ENCODE results near the gene NPAT.

Gene NPAT

DNA sequence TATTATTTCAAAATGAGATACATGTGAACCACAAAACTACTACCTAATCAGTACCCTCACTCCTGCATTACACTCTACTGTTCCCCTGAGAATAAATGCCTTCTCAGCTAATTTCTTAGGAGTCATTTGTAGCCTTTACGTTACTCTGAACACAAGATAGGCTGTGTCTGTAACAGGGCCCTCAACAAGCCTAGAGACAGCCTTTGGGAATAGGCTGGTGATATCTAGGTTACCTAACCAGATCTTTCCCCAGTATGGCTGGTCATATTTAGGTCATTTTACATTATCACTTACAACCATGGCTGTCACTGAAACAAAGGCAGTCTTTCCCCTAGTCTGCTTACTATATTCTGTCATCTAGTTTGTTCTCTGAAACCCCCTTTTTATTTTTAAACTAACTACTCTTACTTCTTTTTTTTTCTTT lies 14.6 kb upstream of the NPAT start:
- Histone ChIP-seq H3K4me1 (ENCODE audit: control insufficient read depth in 1 of 2, insufficient read depth in 2 of 2, low read length in 2 of 2) (no peaks in the 10 kb centered on the region), H3K79me1 (ENCODE audit: low read length) (no peaks in the 10 kb centered on the region), H3K14ac (ENCODE audit: low read length) (no peak overlapping the region), H2AK5ac (ENCODE audit: low read length) (no peak overlapping the region), H4K8ac (ENCODE audit: low read depth, low read length) (peak overlapping the region; percentile 29), H3K79me2 (ENCODE audit: control insufficient read depth, insufficient read depth, low read length, poor library complexity) (no peaks in the 10 kb centered on the region), H2BK12ac (ENCODE audit: low read length) (no peak overlapping the region), H4K91ac (ENCODE audit: low read depth, low read length) (no peak overlapping the region), H3K27me3 (ENCODE audit: insufficient read depth, low read length) (no peaks in the 10 kb centered on the region), H3K9ac (ENCODE audit: low read length) (no peak overlapping the region), H3K36me3 (ENCODE audit: control insufficient read depth in 1 of 2, insufficient read depth in 2 of 2, low read length in 2 of 2) (peaks cover 6% of the 10 kb centered on the region in 2 experiments), H3K27ac (ENCODE audit: low read depth, low read length) (no peak overlapping the region), H4K12ac (ENCODE audit: low read depth, low read length) (no peak overlapping the region), H3K4me3 (ENCODE audit: low read depth, low read length) (no peak overlapping the region), H3K23ac (ENCODE audit: low read length) (no peak overlapping the region), H3K9me3 (ENCODE audit: insufficient read depth, low read depth, low read length) (no peaks in the 10 kb centered on the region), H3K4ac (ENCODE audit: low read depth, low read length) (no peak overlapping the region), H3K4me2 (ENCODE audit: low read length) (no peak overlapping the region), H2BK5ac (ENCODE audit: low read depth, low read length, poor library complexity) (no peak overlapping the region), H2BK120ac (ENCODE audit: insufficient read depth, low read length, poor library complexity) (no peak overlapping the region), H3K18ac (ENCODE audit: low read length) (no peak overlapping the region), H2AFZ (ENCODE audit: insufficient read depth, low read length, poor library complexity) (no peak overlapping the region)
- no peak for DNase-seq
- WGBS (ENCODE audit: extremely low coverage, insufficient coverage, insufficient read length), result no CpG with 5 or more reads among the region's 1 CpG

DNA sequence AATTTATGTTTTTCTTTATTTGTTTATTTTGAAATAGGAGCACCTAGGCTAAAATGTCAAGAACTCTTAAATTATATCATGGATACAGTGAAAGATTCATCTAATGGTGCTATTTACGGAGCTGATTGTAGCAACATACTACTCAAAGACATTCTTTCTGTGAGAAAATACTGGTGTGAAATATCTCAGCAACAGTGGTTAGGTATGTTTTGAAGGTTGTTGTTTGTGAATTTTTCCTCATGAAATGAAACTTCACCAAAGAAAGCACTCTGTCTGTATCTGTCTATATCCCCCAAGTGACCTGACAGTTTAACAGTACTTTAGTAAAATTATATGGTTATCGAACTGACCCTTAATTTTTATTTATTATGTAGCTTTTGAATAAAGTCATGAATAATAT lies 13.2 kb upstream of the NPAT start:
- Histone ChIP-seq H2BK5ac (ENCODE audit: low read depth, low read length, poor library complexity) (no peak overlapping the region), H3K4me3 (ENCODE audit: low read depth, low read length) (no peak overlapping the region), H4K8ac (ENCODE audit: low read depth, low read length) (no peak overlapping the region), H3K27me3 (ENCODE audit: insufficient read depth, low read length) (no peaks in the 10 kb centered on the region), H3K4me1 (ENCODE audit: control insufficient read depth in 1 of 2, insufficient read depth in 2 of 2, low read length in 2 of 2) (no peaks in the 10 kb centered on the region), H3K79me1 (ENCODE audit: low read length) (no peaks in the 10 kb centered on the region), H3K27ac (ENCODE audit: low read depth, low read length) (no peak overlapping the region), H2BK120ac (ENCODE audit: insufficient read depth, low read length, poor library complexity) (no peak overlapping the region), H2AK5ac (ENCODE audit: low read length) (no peak overlapping the region), H4K12ac (ENCODE audit: low read depth, low read length) (no peak overlapping the region), H3K23ac (ENCODE audit: low read length) (no peak overlapping the region), H2AFZ (ENCODE audit: insufficient read depth, low read length, poor library complexity) (no peak overlapping the region), H3K79me2 (ENCODE audit: control insufficient read depth, insufficient read depth, low read length, poor library complexity) (no peaks in the 10 kb centered on the region), H3K9me3 (ENCODE audit: insufficient read depth, low read depth, low read length) (no peaks in the 10 kb centered on the region), H3K18ac (ENCODE audit: low read length) (no peak overlapping the region), H3K4me2 (ENCODE audit: low read length) (no peak overlapping the region), H3K4ac (ENCODE audit: low read depth, low read length) (no peak overlapping the region), H3K14ac (ENCODE audit: low read length) (no peak overlapping the region), H3K36me3 (ENCODE audit: control insufficient read depth in 1 of 2, insufficient read depth in 2 of 2, low read length in 2 of 2) (peaks cover 6% of the 10 kb centered on the region in 2 experiments), H2BK12ac (ENCODE audit: low read length) (no peak overlapping the region), H3K9ac (ENCODE audit: low read length) (no peak overlapping the region), H4K91ac (ENCODE audit: low read depth, low read length) (no peak overlapping the region)
- no peak for DNase-seq
- no CpG with 5 or more reads among the region's 2 CpGs for WGBS (ENCODE audit: extremely low coverage, insufficient coverage, insufficient read length)

DNA sequence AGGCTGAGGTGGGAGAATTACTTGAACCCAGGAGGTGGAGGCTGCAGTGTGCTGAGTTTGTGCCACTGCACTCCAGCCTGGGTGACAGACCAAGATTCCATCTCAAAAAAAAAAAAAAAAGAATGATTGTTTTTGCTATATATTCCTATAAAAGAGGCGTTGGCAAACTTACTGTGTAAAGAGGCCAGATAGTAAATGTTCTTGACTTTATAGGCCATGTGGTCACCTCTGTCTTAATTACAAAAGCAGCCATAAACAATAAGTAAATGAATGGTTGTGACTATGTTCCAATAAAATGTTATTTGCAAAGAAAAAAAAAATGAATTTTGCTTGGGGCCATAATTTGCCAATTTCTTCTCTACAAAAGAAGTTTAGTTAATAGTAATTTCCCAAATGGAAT lies 12.8 kb upstream of the NPAT start:
- Histone ChIP-seq H4K12ac (ENCODE audit: low read depth, low read length) (no peak overlapping the region), H4K8ac (ENCODE audit: low read depth, low read length) (no peak overlapping the region), H2AFZ (ENCODE audit: insufficient read depth, low read length, poor library complexity) (no peak overlapping the region), H3K27me3 (ENCODE audit: insufficient read depth, low read length) (no peaks in the 10 kb centered on the region), H3K4me2 (ENCODE audit: low read length) (no peak overlapping the region), H3K27ac (ENCODE audit: low read depth, low read length) (no peak overlapping the region), H2BK120ac (ENCODE audit: insufficient read depth, low read length, poor library complexity) (no peak overlapping the region), H3K9ac (ENCODE audit: low read length) (no peak overlapping the region), H3K36me3 (ENCODE audit: control insufficient read depth in 1 of 2, insufficient read depth in 2 of 2, low read length in 2 of 2) (peaks cover 6 to 7% of the 10 kb centered on the region in 2 experiments), H3K14ac (ENCODE audit: low read length) (no peak overlapping the region), H3K18ac (ENCODE audit: low read length) (no peak overlapping the region), H2BK12ac (ENCODE audit: low read length) (no peak overlapping the region), H3K9me3 (ENCODE audit: insufficient read depth, low read depth, low read length) (no peaks in the 10 kb centered on the region), H3K79me1 (ENCODE audit: low read length) (no peaks in the 10 kb centered on the region), H4K91ac (ENCODE audit: low read depth, low read length) (no peak overlapping the region), H3K79me2 (ENCODE audit: control insufficient read depth, insufficient read depth, low read length, poor library complexity) (no peaks in the 10 kb centered on the region), H3K4me1 (ENCODE audit: control insufficient read depth in 1 of 2, insufficient read depth in 2 of 2, low read length in 2 of 2) (no peaks in the 10 kb centered on the region), H3K4me3 (ENCODE audit: low read depth, low read length) (no peak overlapping the region), H2BK5ac (ENCODE audit: low read depth, low read length, poor library complexity) (no peak overlapping the region), H3K23ac (ENCODE audit: low read length) (no peak overlapping the region), H3K4ac (ENCODE audit: low read depth, low read length) (no peak overlapping the region), H2AK5ac (ENCODE audit: low read length) (no peak overlapping the region)
- DNase-seq, result no peak
- WGBS (ENCODE audit: extremely low coverage, insufficient coverage, insufficient read length), result no CpG with 5 or more reads among the region's 1 CpG

DNA sequence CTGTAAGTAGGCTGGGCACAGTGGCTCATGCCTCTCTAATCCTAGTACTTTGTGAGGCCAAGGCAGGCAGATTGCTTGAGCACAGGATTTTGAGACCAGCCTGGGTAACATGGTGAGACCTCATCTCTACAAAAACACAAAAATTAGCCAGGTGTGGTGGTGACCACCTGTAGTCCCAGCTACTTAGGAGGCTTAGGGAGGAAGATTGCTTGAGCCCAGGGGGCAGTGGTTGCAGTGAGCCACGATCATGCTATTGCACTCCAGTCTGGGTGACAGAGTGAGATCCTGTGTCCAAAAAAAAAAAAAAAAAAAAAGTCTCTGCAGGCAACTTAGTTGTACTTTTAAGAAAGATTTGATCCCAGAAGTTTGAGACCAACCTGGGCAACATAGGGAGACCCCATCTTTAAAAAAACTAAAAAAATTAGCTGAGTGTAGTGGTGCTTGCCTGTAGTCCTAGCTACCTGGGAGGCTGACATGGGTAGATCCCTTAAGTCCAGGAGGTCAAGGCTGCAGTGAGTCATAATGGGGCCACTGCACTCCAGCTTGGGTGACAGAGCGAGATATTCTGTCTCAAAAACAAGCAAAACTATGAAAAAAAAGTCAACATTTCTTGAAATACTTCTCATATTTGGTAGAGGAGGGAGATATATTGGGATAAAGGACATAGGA lies 11.0 kb upstream of the NPAT start:
- no CpG with 5 or more reads among the region's 2 CpGs for WGBS (ENCODE audit: extremely low coverage, insufficient coverage, insufficient read length)
- no peak overlapping the region for H3K9ac ChIP-seq (ENCODE audit: low read length)

More for the DNA sequence above, 11.0 kb upstream of the NPAT start:
- H2BK5ac ChIP-seq (ENCODE audit: low read depth, low read length, poor library complexity), result no peak overlapping the region
- no peak overlapping the region for H2BK12ac ChIP-seq (ENCODE audit: low read length)
- no peak overlapping the region for H3K14ac ChIP-seq (ENCODE audit: low read length)
- peaks cover 8 to 9% of the 10 kb centered on the region in 2 experiments for H3K36me3 ChIP-seq (ENCODE audit: control insufficient read depth in 1 of 2, insufficient read depth in 2 of 2, low read length in 2 of 2)
- no peak overlapping the region for H2AFZ ChIP-seq (ENCODE audit: insufficient read depth, low read length, poor library complexity)
- no peak overlapping the region for H2AK5ac ChIP-seq (ENCODE audit: low read length)
- H4K8ac ChIP-seq (ENCODE audit: low read depth, low read length), result no peak overlapping the region
- no peaks in the 10 kb centered on the region for H3K27me3 ChIP-seq (ENCODE audit: insufficient read depth, low read length)
- no peaks in the 10 kb centered on the region for H3K79me2 ChIP-seq (ENCODE audit: control insufficient read depth, insufficient read depth, low read length, poor library complexity)
- H4K12ac ChIP-seq (ENCODE audit: low read depth, low read length), result no peak overlapping the region
- H4K91ac ChIP-seq (ENCODE audit: low read depth, low read length), result no peak overlapping the region
- H3K4ac ChIP-seq (ENCODE audit: low read depth, low read length), result no peak overlapping the region
- H3K9me3 ChIP-seq (ENCODE audit: insufficient read depth, low read depth, low read length), result no peaks in the 10 kb centered on the region
- H3K4me3 ChIP-seq (ENCODE audit: low read depth, low read length), result no peak overlapping the region
- no peak for DNase-seq
- H3K4me1 ChIP-seq (ENCODE audit: control insufficient read depth in 1 of 2, insufficient read depth in 2 of 2, low read length in 2 of 2), result no peaks in the 10 kb centered on the region
- H2BK120ac ChIP-seq (ENCODE audit: insufficient read depth, low read length, poor library complexity), result no peak overlapping the region
- H3K79me1 ChIP-seq (ENCODE audit: low read length), result no peaks in the 10 kb centered on the region
- no peak overlapping the region for H3K4me2 ChIP-seq (ENCODE audit: low read length)
- no peak overlapping the region for H3K23ac ChIP-seq (ENCODE audit: low read length)
- no peak overlapping the region for H3K27ac ChIP-seq (ENCODE audit: low read depth, low read length)
- no peak overlapping the region for H3K18ac ChIP-seq (ENCODE audit: low read length)

Measured in trophoblast cell (in vitro differentiated cells and primary cell).